Nephron (organoid): ENCODE measurements around the gene NR2F6.
"Not testable (repeated sequence)": the region's sequence is repeated elsewhere in the genome, so short reads cannot be mapped to it uniquely, and the experiment has no call there.

ENCODE experiments used
- H3K27ac Mint-ChIP-seq, 3 experiments: 2 replicates each; pipeline ENCODE4 v1.8.0; 2020; ENCODE audit warnings: mixed read lengths in 3 of 3, mild to moderate bottlenecking in 2 of 3, moderate library complexity in 1 of 3
- H3K27me3 Mint-ChIP-seq: 2 replicates; pipeline ENCODE4 v1.8.0; 2021; ENCODE audit warnings: low read depth, mild to moderate bottlenecking, moderate library complexity, mixed read lengths
- H3K36me3 Mint-ChIP-seq: 2 replicates; pipeline ENCODE4 v1.8.0; 2020; ENCODE audit warnings: low read depth, mixed read lengths
- H3K4me1 Mint-ChIP-seq: 2 replicates; pipeline ENCODE4 v1.8.0; 2020; ENCODE audit warnings: mixed read lengths
- H3K4me3 Mint-ChIP-seq, 3 experiments: 2 replicates each; pipeline ENCODE4 v1.8.0; 2020; ENCODE audit warnings: mild to moderate bottlenecking in 3 of 3, mixed read lengths in 3 of 3, moderate library complexity in 2 of 3
- H3K9me3 Mint-ChIP-seq: 2 replicates; pipeline ENCODE4 v1.8.0; 2020; ENCODE audit warnings: mixed read lengths
- CTCF ChIP-seq, 3 experiments: fragments of 200-600 bp; sonication (generic); IDR thresholded peaks; one replicate each; pipeline ENCODE4 v1.5.0; 2021; ENCODE audit warnings: antibody characterized with exemption in 3 of 3; ENCODE audit not compliant: unreplicated experiment in 3 of 3

NR2F6 gene

DNA sequence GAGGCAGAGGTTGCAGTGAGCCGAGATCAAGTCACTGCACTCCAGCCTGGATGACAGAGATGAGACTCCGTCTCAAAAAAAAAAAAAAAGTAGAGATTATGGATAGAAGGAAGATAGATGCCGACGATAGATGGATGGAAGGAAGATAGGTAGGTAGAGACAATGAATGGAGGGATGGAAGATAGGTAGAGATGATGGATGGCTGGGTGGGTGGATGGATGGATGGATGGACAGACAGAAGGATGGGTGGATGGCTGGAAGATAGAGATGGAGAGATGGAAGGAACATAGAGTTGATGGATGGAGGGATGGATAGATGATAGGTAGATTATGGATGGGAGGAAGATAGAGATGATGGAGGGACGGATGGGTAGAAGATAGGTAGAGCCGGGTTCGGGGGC lies 49.1 kb downstream of the NR2F6 start:
- Mint-ChIP-seq H3K9me3 (no peaks in the 10 kb centered on the region), H3K27ac (no peak overlapping the region), H3K36me3 (peaks cover 62% of the 10 kb centered on the region), H3K27me3 (no peaks in the 10 kb centered on the region), H3K4me1 (no peaks in the 10 kb centered on the region), H3K4me3 (no peak overlapping the region)
- TF ChIP-seq CTCF (IDR thresholded peaks at IDR 0.05; ENCODE audit: unreplicated experiment in 3 of 3): no peak

DNA sequence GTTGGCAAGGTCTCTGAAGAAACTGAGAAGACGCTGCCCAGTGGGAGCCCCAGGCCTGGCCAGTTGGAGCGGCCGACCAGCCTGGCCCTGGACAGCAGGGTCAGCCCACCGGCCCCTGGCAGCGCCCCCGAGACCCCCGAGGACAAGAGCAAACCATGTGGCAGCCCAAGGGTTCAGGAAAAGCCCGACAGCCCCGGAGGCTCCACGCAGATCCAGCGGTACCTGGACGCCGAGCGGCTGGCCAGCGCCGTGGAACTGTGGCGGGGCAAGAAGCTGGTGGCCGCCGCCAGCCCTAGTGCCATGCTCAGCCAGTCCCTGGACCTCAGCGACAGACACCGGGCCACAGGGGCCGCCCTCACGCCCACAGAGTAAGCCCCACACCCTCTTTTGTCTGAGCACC lies 50.6 kb downstream of the NR2F6 start:
- TF ChIP-seq CTCF (IDR thresholded peaks at IDR 0.05; ENCODE audit: unreplicated experiment in 3 of 3): no peak
- Mint-ChIP-seq H3K27ac (no peak overlapping the region), H3K36me3 (peaks cover 58% of the 10 kb centered on the region), H3K9me3 (no peaks in the 10 kb centered on the region), H3K27me3 (no peaks in the 10 kb centered on the region), H3K4me1 (no peaks in the 10 kb centered on the region), H3K4me3 (no peak overlapping the region)

DNA sequence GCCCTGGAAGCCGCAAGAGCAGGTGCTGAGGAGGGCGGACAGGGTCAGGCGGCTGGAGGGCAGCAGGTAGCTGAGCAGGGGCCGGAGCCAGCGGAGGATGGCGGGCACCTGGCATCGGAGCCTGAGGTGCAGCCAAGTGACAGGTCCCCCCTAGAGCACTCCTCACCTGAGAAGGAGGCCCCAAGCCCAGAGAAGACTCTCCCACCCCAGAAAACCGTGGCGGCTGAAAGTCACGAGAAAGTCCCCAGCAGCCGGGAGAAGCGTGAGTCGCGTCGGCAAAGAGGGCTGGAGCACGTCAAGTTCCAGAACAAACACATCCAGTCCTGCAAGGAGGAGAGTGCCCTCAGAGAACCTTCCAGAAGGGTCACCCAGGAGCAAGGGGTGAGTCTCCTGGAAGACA lies 51.1 kb downstream of the NR2F6 start:
- peaks cover 57% of the 10 kb centered on the region for H3K36me3 Mint-ChIP-seq
- no peak for TF ChIP-seq CTCF (IDR thresholded peaks at IDR 0.05; ENCODE audit: unreplicated experiment in 3 of 3)
- H3K27me3 Mint-ChIP-seq: no peaks in the 10 kb centered on the region
- H3K4me3 Mint-ChIP-seq: no peak overlapping the region
- H3K27ac Mint-ChIP-seq: no peak overlapping the region
- no peaks in the 10 kb centered on the region for H3K9me3 Mint-ChIP-seq
- H3K4me1 Mint-ChIP-seq: no peaks in the 10 kb centered on the region

- Mint-ChIP-seq H3K36me3 (peaks cover 49% of the 10 kb centered on the region), H3K9me3 (no peaks in the 10 kb centered on the region)
- no peak for TF ChIP-seq CTCF (IDR thresholded peaks at IDR 0.05; ENCODE audit: unreplicated experiment in 3 of 3)
Measured at GRCh38 chr19:17192751-17193150, 53.0 kb downstream of the NR2F6 start.

DNA sequence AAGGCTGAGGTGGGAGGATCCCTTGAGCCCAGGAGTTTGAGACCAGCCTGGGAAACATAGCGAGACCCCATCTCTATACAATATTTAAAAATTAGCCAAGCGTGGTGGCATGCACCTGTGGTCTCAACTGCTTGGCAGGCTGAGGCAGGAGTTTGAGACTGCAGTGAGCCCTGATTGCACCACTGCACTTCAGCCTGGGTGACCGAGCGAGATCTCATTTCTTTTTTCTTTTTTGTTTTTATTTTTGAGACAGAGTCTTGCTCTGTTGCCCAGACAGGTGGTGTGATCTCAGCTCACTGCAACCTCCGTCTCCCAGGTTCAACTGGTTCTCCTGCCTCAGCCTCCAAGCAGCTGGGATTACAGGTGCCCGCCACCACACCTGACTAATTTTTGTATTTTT lies 54.0 kb downstream of the NR2F6 start:
- not testable (repeated sequence) for H3K27me3 Mint-ChIP-seq, H3K4me1 Mint-ChIP-seq

More at GRCh38 chr19:17192751-17193150, 53.0 kb downstream of the NR2F6 start:
- Mint-ChIP-seq H3K4me1 (no peaks in the 10 kb centered on the region), H3K27ac (no peak overlapping the region), H3K27me3 (no peaks in the 10 kb centered on the region), H3K4me3 (no peak overlapping the region)

DNA sequence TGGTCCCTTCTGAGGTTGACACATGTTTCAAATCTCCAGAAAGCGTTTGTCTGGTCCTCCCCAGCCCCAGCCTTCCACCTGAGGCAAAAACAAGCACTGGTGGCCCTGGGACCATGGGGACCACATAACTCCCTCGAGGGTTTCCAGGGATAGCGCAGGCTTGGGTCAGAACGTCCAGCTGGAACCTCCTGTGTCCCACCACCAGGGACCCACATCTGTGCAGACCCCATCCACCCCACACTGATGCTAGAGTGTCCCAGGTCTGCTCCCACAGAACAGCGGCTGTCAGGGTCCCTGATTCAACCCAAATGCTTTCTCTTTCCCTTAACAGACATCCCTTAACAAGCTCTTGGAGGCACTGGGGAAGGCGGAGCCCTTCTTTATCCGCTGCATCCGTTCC lies 60.1 kb downstream of the NR2F6 start:
- peaks cover 8% of the 10 kb centered on the region for H3K27me3 Mint-ChIP-seq
- peaks cover 5% of the 10 kb centered on the region for H3K4me1 Mint-ChIP-seq
- peaks cover 44% of the 10 kb centered on the region for H3K36me3 Mint-ChIP-seq
- no peak for TF ChIP-seq CTCF (IDR thresholded peaks at IDR 0.05; ENCODE audit: unreplicated experiment in 3 of 3)
- no peak overlapping the region for H3K4me3 Mint-ChIP-seq
- no peaks in the 10 kb centered on the region for H3K9me3 Mint-ChIP-seq
- no peak overlapping the region for H3K27ac Mint-ChIP-seq

More for the DNA sequence above, 54.0 kb downstream of the NR2F6 start:
- H3K4me3 Mint-ChIP-seq, H3K27ac Mint-ChIP-seq, H3K9me3 Mint-ChIP-seq: not testable (repeated sequence)
- peaks cover 45% of the 10 kb centered on the region for H3K36me3 Mint-ChIP-seq
